ENCODE data around the gene KLK13. TPM values are rescaled to one million over a fixed set of nuclear protein-coding genes. Genes with fewer than 3 reads are reported as not detected.

Gene KLK13
- total RNA-seq, 1 donor from 2014 or later = not detected

DNA sequence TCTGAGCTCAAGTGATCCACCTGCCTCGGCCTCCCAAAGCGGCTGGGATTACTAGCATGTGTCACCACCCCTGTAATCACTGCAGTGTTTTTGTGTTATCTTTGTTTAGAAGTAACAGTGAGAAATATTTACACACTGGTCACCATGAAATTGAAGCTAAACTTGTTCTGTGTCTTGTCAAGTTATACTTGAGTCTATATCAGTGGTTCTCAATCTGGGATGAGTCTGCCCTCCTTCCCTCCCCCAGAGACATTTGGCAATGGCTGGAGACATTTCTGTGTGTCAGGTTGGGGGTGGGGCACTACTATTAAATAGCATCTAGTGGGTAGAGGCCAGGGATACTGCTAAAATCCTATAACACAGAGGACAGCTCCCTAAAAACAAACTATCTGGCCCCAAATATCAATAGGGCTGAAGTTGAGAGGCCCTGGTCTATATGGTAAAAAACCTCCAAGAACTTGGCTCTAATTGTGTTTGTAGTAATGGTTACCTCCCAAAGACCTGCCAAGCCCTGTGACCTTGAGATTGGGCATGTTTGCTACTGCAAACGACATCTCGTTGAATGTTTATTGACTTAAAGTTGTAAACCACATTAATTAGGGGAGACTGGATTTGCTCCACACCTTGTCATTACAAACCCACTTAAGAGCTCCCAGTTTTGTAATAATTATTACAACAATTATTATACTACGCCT is 36.4 kb upstream of the KLK13 start:
- Histone ChIP-seq H3K9me3 (no peaks in the 10 kb centered on the region), H3K4me1 (no peaks in the 10 kb centered on the region), H3K4me3 (no peak overlapping the region), H3K27me3 (no peaks in the 10 kb centered on the region), H3K36me3 (peaks cover 33% of the 10 kb centered on the region), H3K27ac (no peak overlapping the region)
- ATAC-seq (no peak), DNase-seq (no peak)
- TF ChIP-seq CTCF (IDR thresholded peaks at IDR 0.05) = no peak
- intact Hi-C loops (cut with DNase I) = no loop called here

GRCh38 chr19:51100601-51101000 is 35.7 kb upstream of the KLK13 start:
- TF ChIP-seq CTCF (IDR thresholded peaks at IDR 0.05) = no peak
- H3K36me3 ChIP-seq = peaks cover 33% of the 10 kb centered on the region

GRCh38 chr19:51099047-51099382 is 34.1 kb upstream of the KLK13 start:
- Histone ChIP-seq H3K4me1 (no peaks in the 10 kb centered on the region), H3K4me3 (no peak overlapping the region)
- intact Hi-C loops (cut with DNase I) = no loop called here

More at GRCh38 chr19:51100601-51101000, 35.7 kb upstream of the KLK13 start:
- no peak overlapping the region for H3K4me3 ChIP-seq
- H3K27ac ChIP-seq = no peak overlapping the region
- ATAC-seq (no peak), DNase-seq (no peak)
- intact Hi-C loops (cut with DNase I) = no loop called here
- H3K9me3 ChIP-seq = no peaks in the 10 kb centered on the region
- H3K4me1 ChIP-seq = no peaks in the 10 kb centered on the region
- H3K27me3 ChIP-seq = no peaks in the 10 kb centered on the region

DNA sequence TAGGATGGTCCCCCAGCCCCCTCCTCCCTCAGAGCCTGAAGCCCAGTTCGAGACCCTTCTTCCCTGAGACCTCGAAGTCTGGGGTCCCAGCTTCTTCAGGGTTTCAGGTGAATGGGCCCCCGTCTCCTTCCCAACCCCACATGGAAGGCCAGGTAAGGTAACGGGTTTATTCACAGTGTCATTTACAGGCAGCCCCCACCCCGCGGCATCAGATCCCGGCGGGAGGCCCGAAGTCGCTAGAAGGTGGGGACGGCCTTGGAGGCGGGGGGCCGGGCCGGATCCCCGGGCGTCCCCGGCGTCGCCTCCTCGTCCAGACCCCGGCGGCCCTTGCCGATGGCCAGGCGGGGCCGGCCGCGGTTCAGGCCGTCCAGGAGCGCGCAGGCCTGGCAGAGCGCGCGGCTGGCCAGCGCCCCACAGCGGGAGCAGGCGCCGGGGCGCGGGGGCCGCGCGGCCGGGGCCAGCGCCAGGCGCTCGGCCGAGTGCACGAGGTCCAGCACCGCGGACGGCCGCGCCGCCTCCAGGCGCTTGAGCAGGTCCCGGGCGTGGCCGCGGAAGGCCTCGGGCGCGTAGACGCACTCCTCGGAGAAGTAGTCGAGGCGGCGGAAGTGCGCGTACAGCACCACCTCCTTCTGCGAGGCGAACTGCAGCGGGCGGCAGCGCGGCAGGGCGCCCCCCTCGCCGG is 33.6 kb upstream of the KLK13 start:
- peak; percentile 81 for DNase-seq
- TF ChIP-seq CTCF (IDR thresholded peaks at IDR 0.05) = no peak
- Histone ChIP-seq H3K4me3 (no peak overlapping the region), H3K36me3 (peaks cover 27% of the 10 kb centered on the region), H3K9me3 (no peaks in the 10 kb centered on the region), H3K27me3 (no peaks in the 10 kb centered on the region), H3K27ac (no peak overlapping the region), H3K4me1 (no peaks in the 10 kb centered on the region)
- intact Hi-C loops (cut with DNase I) = no loop called here
- peak; percentile 79 for ATAC-seq

More at GRCh38 chr19:51099047-51099382, 34.1 kb upstream of the KLK13 start:
- H3K36me3 ChIP-seq = peaks cover 32% of the 10 kb centered on the region
- no peak overlapping the region for H3K27ac ChIP-seq
- DNase-seq (no peak), ATAC-seq (no peak)
- TF ChIP-seq CTCF (IDR thresholded peaks at IDR 0.05) = no peak
- no peaks in the 10 kb centered on the region for H3K27me3 ChIP-seq
- no peaks in the 10 kb centered on the region for H3K9me3 ChIP-seq

GRCh38 chr19:51097796-51098195 is 32.9 kb upstream of the KLK13 start:
- intact Hi-C loops (cut with DNase I) = no loop called here
- Histone ChIP-seq H3K4me3 (no peak overlapping the region), H3K9me3 (no peaks in the 10 kb centered on the region), H3K4me1 (no peaks in the 10 kb centered on the region), H3K36me3 (peaks cover 23% of the 10 kb centered on the region), H3K27me3 (no peaks in the 10 kb centered on the region), H3K27ac (no peak overlapping the region)
- no peak for TF ChIP-seq CTCF (IDR thresholded peaks at IDR 0.05)
- DNase-seq = no peak
- no peak for ATAC-seq
